GDM1 (cell line): Measurements from ENCODE around the gene LAMA2.

Experiments used
- DNase-seq: peaks from one replicate; lab custom pipeline; 2025; lab: John Stamatoyannopoulos, UW

The LAMA2 gene

GRCh38 chr6:129446272-129447197 lies 563.6 kb downstream of the LAMA2 start:
- no peak for DNase-seq

- DNase-seq, result no peak
These were observed 564.2 kb downstream of the LAMA2 start for GRCh38 chr6:129447198-129447565.

- DNase-seq, result no peak
These were observed 566.0 kb downstream of the LAMA2 start for GRCh38 chr6:129448965-129449364.

GRCh38 chr6:129451187-129451586 lies 568.2 kb downstream of the LAMA2 start:
- DNase-seq, result no peak

- DNase-seq, result no peak
These were observed 570.1 kb downstream of the LAMA2 start for GRCh38 chr6:129453073-129453472.

- no peak for DNase-seq
These were observed 571.5 kb downstream of the LAMA2 start for GRCh38 chr6:129454488-129454887.

GRCh38 chr6:129455126-129455769 lies 572.3 kb downstream of the LAMA2 start:
- no peak for DNase-seq

- no peak for DNase-seq
These were observed 577.3 kb downstream of the LAMA2 start for GRCh38 chr6:129460221-129460620.

GRCh38 chr6:129469070-129469662 lies 586.2 kb downstream of the LAMA2 start:
- DNase-seq, result no peak

- DNase-seq, result no peak
These were observed 589.3 kb downstream of the LAMA2 start for GRCh38 chr6:129472239-129472638.

- no peak for DNase-seq
These were observed 590.6 kb downstream of the LAMA2 start for GRCh38 chr6:129473546-129473945.

- DNase-seq, result no peak
These were observed 592.7 kb downstream of the LAMA2 start for GRCh38 chr6:129475477-129476247.

GRCh38 chr6:129476248-129476564 lies 593.3 kb downstream of the LAMA2 start:
- no peak for DNase-seq

- no peak for DNase-seq
These were observed 593.9 kb downstream of the LAMA2 start for GRCh38 chr6:129476810-129477209.

- no peak for DNase-seq
These were observed 595.4 kb downstream of the LAMA2 start for GRCh38 chr6:129478379-129478778.

- DNase-seq, result no peak
These were observed 598.8 kb downstream of the LAMA2 start for GRCh38 chr6:129481706-129482105.

GRCh38 chr6:129485746-129486145 lies 602.8 kb downstream of the LAMA2 start:
- DNase-seq, result no peak

GRCh38 chr6:129486327-129486726 lies 603.4 kb downstream of the LAMA2 start:
- DNase-seq, result no peak

- no peak for DNase-seq
These were observed 605.4 kb downstream of the LAMA2 start for GRCh38 chr6:129488313-129488712.

GRCh38 chr6:129489215-129489765 lies 606.4 kb downstream of the LAMA2 start:
- DNase-seq, result no peak

- DNase-seq, result peak; percentile 79
These were observed 607.8 kb downstream of the LAMA2 start for GRCh38 chr6:129490521-129491255.
